ENCODE data around the gene TRPM4.
A peak's percentile ranks its signal among the peaks of the same experiment; 100 is the strongest.
"Not testable (repeated sequence)": the region's sequence is repeated elsewhere in the genome, so short reads cannot be mapped to it uniquely, and the experiment has no call there.

Gene TRPM4

GRCh38 chr19:49222011-49222410, 64.4 kb downstream of the TRPM4 start:
- H3K4me3 ChIP-seq (ENCODE audit: control insufficient read depth, low read depth, low read length) = no peak overlapping the region
- TF ChIP-seq, protein P1, sequence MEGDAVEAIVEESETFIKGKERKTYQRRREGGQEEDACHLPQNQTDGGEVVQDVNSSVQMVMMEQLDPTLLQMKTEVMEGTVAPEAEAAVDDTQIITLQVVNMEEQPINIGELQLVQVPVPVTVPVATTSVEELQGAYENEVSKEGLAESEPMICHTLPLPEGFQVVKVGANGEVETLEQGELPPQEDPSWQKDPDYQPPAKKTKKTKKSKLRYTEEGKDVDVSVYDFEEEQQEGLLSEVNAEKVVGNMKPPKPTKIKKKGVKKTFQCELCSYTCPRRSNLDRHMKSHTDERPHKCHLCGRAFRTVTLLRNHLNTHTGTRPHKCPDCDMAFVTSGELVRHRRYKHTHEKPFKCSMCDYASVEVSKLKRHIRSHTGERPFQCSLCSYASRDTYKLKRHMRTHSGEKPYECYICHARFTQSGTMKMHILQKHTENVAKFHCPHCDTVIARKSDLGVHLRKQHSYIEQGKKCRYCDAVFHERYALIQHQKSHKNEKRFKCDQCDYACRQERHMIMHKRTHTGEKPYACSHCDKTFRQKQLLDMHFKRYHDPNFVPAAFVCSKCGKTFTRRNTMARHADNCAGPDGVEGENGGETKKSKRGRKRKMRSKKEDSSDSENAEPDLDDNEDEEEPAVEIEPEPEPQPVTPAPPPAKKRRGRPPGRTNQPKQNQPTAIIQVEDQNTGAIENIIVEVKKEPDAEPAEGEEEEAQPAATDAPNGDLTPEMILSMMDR (conservative IDR thresholded peaks at IDR 0.05; ENCODE audit: control insufficient read depth, insufficient read depth, low read depth, low read length) = no peak
- peak; percentile 28 for DNase-seq (ENCODE audit: low read depth)

- no peak for DNase-seq (ENCODE audit: low read depth)
- TF ChIP-seq, protein P1 (conservative IDR thresholded peaks at IDR 0.05; ENCODE audit: control insufficient read depth, insufficient read depth, low read depth, low read length) = no peak
- no peak overlapping the region for H3K4me3 ChIP-seq (ENCODE audit: control insufficient read depth, low read depth, low read length)
Observed at GRCh38 chr19:49222528-49222927, 64.9 kb downstream of the TRPM4 start.

- no peak for DNase-seq (ENCODE audit: low read depth)
- no peak overlapping the region for H3K4me3 ChIP-seq (ENCODE audit: control insufficient read depth, low read depth, low read length)
- TF ChIP-seq, protein P1 (conservative IDR thresholded peaks at IDR 0.05; ENCODE audit: control insufficient read depth, insufficient read depth, low read depth, low read length) = no peak
Observed at GRCh38 chr19:49223472-49223871, 65.9 kb downstream of the TRPM4 start.

DNA sequence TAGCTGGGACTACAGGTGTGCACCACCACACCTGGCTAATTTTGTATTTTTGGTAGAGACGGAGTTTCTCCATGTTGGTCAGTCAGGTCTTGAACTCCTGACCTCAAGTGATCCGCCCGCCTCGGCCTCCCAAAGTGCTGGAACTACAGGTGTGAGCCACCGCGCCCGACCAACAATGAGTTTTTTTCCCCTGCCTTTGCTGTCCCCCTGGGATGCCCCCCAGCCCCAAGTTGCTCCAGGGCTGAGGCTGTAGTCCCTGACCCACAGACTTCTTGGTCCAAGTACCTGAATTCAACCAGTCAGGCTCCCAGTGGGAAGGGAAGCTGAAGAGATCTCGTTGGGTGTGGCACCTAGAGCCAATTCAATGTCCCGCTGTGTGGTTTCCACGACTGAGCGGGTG, 66.8 kb downstream of the TRPM4 start:
- not testable (repeated sequence) for DNase-seq (ENCODE audit: low read depth); H3K4me3 ChIP-seq (ENCODE audit: control insufficient read depth, low read depth, low read length)

GRCh38 chr19:49224879-49225278, 67.3 kb downstream of the TRPM4 start:
- TF ChIP-seq, protein P1 (conservative IDR thresholded peaks at IDR 0.05; ENCODE audit: control insufficient read depth, insufficient read depth, low read depth, low read length) = peak; percentile 35
- DNase-seq (ENCODE audit: low read depth) = peak; percentile 53

GRCh38 chr19:49229416-49229815, 71.8 kb downstream of the TRPM4 start:
- no peak overlapping the region for H3K4me3 ChIP-seq (ENCODE audit: control insufficient read depth, low read depth, low read length)
- no peak for DNase-seq (ENCODE audit: low read depth)
- TF ChIP-seq, protein P1 (conservative IDR thresholded peaks at IDR 0.05; ENCODE audit: control insufficient read depth, insufficient read depth, low read depth, low read length) = no peak

More at GRCh38 chr19:49224879-49225278, 67.3 kb downstream of the TRPM4 start:
- H3K4me3 ChIP-seq (ENCODE audit: control insufficient read depth, low read depth, low read length) = no peak overlapping the region

GRCh38 chr19:49231389-49231788, 73.8 kb downstream of the TRPM4 start:
- TF ChIP-seq, protein P1 (conservative IDR thresholded peaks at IDR 0.05; ENCODE audit: control insufficient read depth, insufficient read depth, low read depth, low read length) = no peak
- no peak for DNase-seq (ENCODE audit: low read depth)
- no peak overlapping the region for H3K4me3 ChIP-seq (ENCODE audit: control insufficient read depth, low read depth, low read length)
